H1 (cell line): Measurements from ENCODE around the gene HACE1. TPM values are rescaled to one million over a fixed set of nuclear protein-coding genes. Genes with fewer than 3 reads are reported as not detected.

Source experiments
- CTCF ChIA-PET: fragments of 300-600 bp; sonication (Branson Sonifier 250); formaldehyde crosslinking; loops from one replicate; lab custom pipeline; 2021; ENCODE audit not compliant: partially characterized antibody; lab: Charles Lee
- POLR2A ChIA-PET: fragments of 300-600 bp; sonication (Branson Sonifier 250); formaldehyde crosslinking; loops from one replicate; lab custom pipeline; 2021; ENCODE audit warnings: inconsistent platforms; ENCODE audit not compliant: partially characterized antibody; lab: Charles Lee
- DNase-seq, 2 experiments: peaks; one replicate each; pipeline versions ENCODE4 v3.0.0 to v3.0.0-alpha.2; 2010 to 2022; ENCODE audit warnings: low spot score in 2 of 2, low read depth in 1 of 2, mixed read lengths in 1 of 2
- FAIRE-seq: peaks from 2 replicates; lab custom pipeline; 2011; peaks lifted over from hg19 to GRCh38; lab: Jason Lieb, UNC
- H2AFZ ChIP-seq: 2 replicates; pipeline ENCODE4 v1.8.1; 2012; ENCODE audit warnings: low read length, inconsistent platforms
- H2AK5ac ChIP-seq: 2 replicates; pipeline ENCODE4 v1.6.1; 2013; ENCODE audit warnings: low read depth, low read length
- H2BK120ac ChIP-seq: replicated peaks from 2 replicates; pipeline ENCODE3; 2013; ENCODE audit warnings: low read depth, low read length, inconsistent platforms
- H2BK12ac ChIP-seq: 2 replicates; pipeline ENCODE4 v1.6.1; 2013; ENCODE audit warnings: low read depth, low read length
- H2BK15ac ChIP-seq: 2 replicates; pipeline ENCODE4 v1.6.1; 2013; ENCODE audit warnings: low read length
- H2BK20ac ChIP-seq: 2 replicates; pipeline ENCODE4 v1.6.1; 2013; ENCODE audit warnings: low read length
- H2BK5ac ChIP-seq: 2 replicates; pipeline ENCODE4 v1.6.1; 2013; ENCODE audit warnings: low read depth, low read length
- H3K14ac ChIP-seq: 2 replicates; pipeline ENCODE4 v1.6.1; 2013; ENCODE audit warnings: inconsistent platforms; ENCODE audit not compliant: insufficient read length
- H3K18ac ChIP-seq: 2 replicates; pipeline ENCODE4 v1.6.1; 2013; ENCODE audit warnings: low read length; ENCODE audit errors: extremely low read depth
- H3K23ac ChIP-seq: 2 replicates; pipeline ENCODE4 v1.6.1; 2013; ENCODE audit warnings: inconsistent platforms; ENCODE audit not compliant: insufficient read length
- H3K23me2 ChIP-seq: 2 replicates; pipeline ENCODE4 v1.6.1; 2013; ENCODE audit warnings: low read depth, low read length
- H3K27ac ChIP-seq: 2 replicates; pipeline ENCODE4 v1.6.1; 2011; ENCODE audit warnings: low read depth, low read length, inconsistent platforms
- H3K27me3 ChIP-seq, 4 experiments: replicated peaks in 1 of 4; 1 replicate in 1 of 4; 2 replicates in 3 of 4; pipeline versions ENCODE4 v1.6.1 to v1.8.1; 2011 to 2013; ENCODE audit warnings: low read length in 3 of 4, mild to moderate bottlenecking in 3 of 4, inconsistent platforms in 2 of 4, mixed read lengths in 2 of 4, moderate library complexity in 1 of 4; ENCODE audit not compliant: control insufficient read depth in 3 of 4, insufficient read depth in 3 of 4; ENCODE audit errors: extremely low read depth in 1 of 4
- H3K36me3 ChIP-seq, 4 experiments: 2 replicates each; pipeline versions ENCODE4 v1.6.1 to v1.8.1; 2011 to 2013; ENCODE audit warnings: mild to moderate bottlenecking in 4 of 4, low read length in 3 of 4, moderate library complexity in 2 of 4, control low read depth in 1 of 4, inconsistent platforms in 1 of 4; ENCODE audit not compliant: insufficient read depth in 4 of 4, control insufficient read depth in 2 of 4
- H3K4ac ChIP-seq: replicated peaks from 2 replicates; pipeline ENCODE3; 2013; ENCODE audit warnings: low read length, low read depth, mixed read lengths, inconsistent platforms; ENCODE audit not compliant: insufficient read length
- H3K4me1 ChIP-seq, 4 experiments: replicated peaks in 1 of 4; 1 replicate in 1 of 4; 2 replicates in 3 of 4; pipeline versions ENCODE4 v1.6.1 to v1.8.1; 2011 to 2013; ENCODE audit warnings: low read length in 3 of 4, inconsistent platforms in 2 of 4, mixed read lengths in 1 of 4; ENCODE audit not compliant: insufficient read depth in 4 of 4, control insufficient read depth in 3 of 4
- H3K4me2 ChIP-seq, 2 experiments: 2 replicates each; pipeline versions ENCODE4 v1.6.1 to v1.8.1; 2011 to 2013; ENCODE audit warnings: low read depth in 2 of 2, low read length in 2 of 2, control low read depth in 1 of 2, inconsistent platforms in 1 of 2, mild to moderate bottlenecking in 1 of 2; ENCODE audit not compliant: insufficient read depth in 1 of 2
- H3K4me3 ChIP-seq, 4 experiments: fragments of 200-600, 300-600 bp in 1 of 4; sonication (generic), shearing (Covaris generic), sonication (Bioruptor Twin) in 1 of 4; 2 replicates each; pipeline versions ENCODE4 v1.5.1 to v1.8.1; 2011 to 2016; ENCODE audit warnings: low read length in 4 of 4, low read depth in 3 of 4, control low read depth in 2 of 4, inconsistent platforms in 2 of 4, mild to moderate bottlenecking in 2 of 4, mixed read lengths in 1 of 4, moderate library complexity in 1 of 4; ENCODE audit not compliant: insufficient read depth in 2 of 4; ENCODE audit errors: extremely low read depth in 1 of 4
- H3K56ac ChIP-seq: replicated peaks from 2 replicates; pipeline ENCODE3; 2013; ENCODE audit warnings: low read depth, mild to moderate bottlenecking, mixed read lengths, low read length, inconsistent platforms; ENCODE audit not compliant: insufficient read length
- H3K79me1 ChIP-seq: 2 replicates; pipeline ENCODE4 v1.6.1; 2013; ENCODE audit warnings: low read depth, low read length, control low read depth
- H3K79me2 ChIP-seq, 2 experiments: 2 replicates each; pipeline versions ENCODE4 v1.6.1 to v1.8.1; 2012 to 2013; ENCODE audit warnings: low read length in 2 of 2, mild to moderate bottlenecking in 2 of 2, inconsistent platforms in 1 of 2; ENCODE audit not compliant: insufficient read depth in 2 of 2, control insufficient read depth in 1 of 2
- H3K9ac ChIP-seq, 4 experiments: replicated peaks in 1 of 4; 1 replicate in 1 of 4; 2 replicates in 3 of 4; pipeline versions ENCODE4 v1.6.1 to v1.8.1; 2011 to 2013; ENCODE audit warnings: low read depth in 3 of 4, low read length in 3 of 4, control low read depth in 2 of 4, mild to moderate bottlenecking in 2 of 4, moderate library complexity in 2 of 4, inconsistent platforms in 1 of 4; ENCODE audit errors: extremely low read depth in 1 of 4
- H3K9me3 ChIP-seq, 2 experiments: 2 replicates each; pipeline versions ENCODE4 v1.6.1 to v1.8.1; 2012 to 2013; ENCODE audit warnings: mild to moderate bottlenecking in 2 of 2, moderate library complexity in 2 of 2, control low read depth in 1 of 2, inconsistent platforms in 1 of 2, low read depth in 1 of 2, low read length in 1 of 2, mixed read lengths in 1 of 2; ENCODE audit not compliant: insufficient read depth in 2 of 2
- H4K20me1 ChIP-seq, 2 experiments: replicated peaks in 1 of 2; 2 replicates each; pipeline versions ENCODE3 to v1.8.1; 2011 to 2013; ENCODE audit warnings: inconsistent platforms in 2 of 2, low read length in 2 of 2, mild to moderate bottlenecking in 1 of 2; ENCODE audit not compliant: insufficient read depth in 2 of 2, control insufficient read depth in 1 of 2
- H4K5ac ChIP-seq: 2 replicates; pipeline ENCODE4 v1.6.1; 2013; ENCODE audit warnings: low read length, low read depth, mixed read lengths, inconsistent platforms; ENCODE audit not compliant: insufficient read length
- H4K8ac ChIP-seq: 2 replicates; pipeline ENCODE4 v1.8.0; 2013; ENCODE audit warnings: mild to moderate bottlenecking, moderate library complexity, low read length, inconsistent platforms; ENCODE audit not compliant: insufficient read depth; ENCODE audit errors: extremely low read depth
- H4K91ac ChIP-seq: replicated peaks from 2 replicates; pipeline ENCODE3; 2013; ENCODE audit warnings: low read length, mixed read lengths, inconsistent platforms; ENCODE audit not compliant: insufficient read length
- WGBS, 2 experiments: shearing (Covaris generic) in 1 of 2; methylation state at CpG; one replicate each; pipeline versions ENCODE4 v1.1.6 to v1.1.7; 2013 to 2015; ENCODE audit warnings: low lambda C conversion rate in 2 of 2, mixed read lengths in 2 of 2, inconsistent platforms in 1 of 2, low coverage in 1 of 2, missing lambda C conversion rate in 1 of 2; ENCODE audit not compliant: insufficient replicate concordance in 2 of 2, insufficient coverage in 1 of 2, insufficient read length in 1 of 2; ENCODE audit errors: extremely low coverage in 1 of 2, missing lambda C conversion rate in 1 of 2; 5-methylcytosine and 5-hydroxymethylcytosine counted together
- polyA plus RNA-seq, 7 experiments: library from polyadenylated mRNA; depleted of rRNA in 3 of 7; stranded (reverse) in 5 of 7; unstranded in 2 of 7; fragments of >200 nt in 5 of 7; fragments of 200-250 nt in 2 of 7; gene quantifications; 1 replicate in 5 of 7; 2 replicates in 1 of 7; 4 replicates in 1 of 7; pipeline versions ENCODE4 v1.2.1 to v1.2.3, GENCODE V29; 2011 to 2013; ENCODE audit warnings: missing spikeins in 2 of 7, mixed read lengths in 2 of 7
- total RNA-seq: library from RNA; stranded (reverse); fragmentation: NEBNext Ultra II Directional; extraction: Animal tissue kit (Norgen Biotek cat#: 25700); gene quantifications from 2 replicates; pipeline ENCODE4 v1.2.1, GENCODE V29; 2021

Gene HACE1
- total and polyA plus RNA-seq, 2 of the 8 experiments (the other 6 are each of a cell fraction or from before 2014, with no cell fraction given), result 7.1 to 21.3 TPM

- Histone ChIP-seq H3K27ac (no peak overlapping the region), H3K36me3 (peaks cover 0 to 4% (median 0%) of the 10 kb centered on the region in 4 experiments; a peak in 1 of 8 replicates), H3K9me3 (peaks cover 6 to 14% of the 10 kb centered on the region in 2 experiments; a peak in 3 of 4 replicates), H3K56ac (no peak overlapping the region), H4K5ac (no peak overlapping the region), H2AK5ac (no peak overlapping the region), H3K4me3 (no peak overlapping the region), H3K27me3 (no peaks in the 10 kb centered on the region), H4K8ac (no peak overlapping the region), H2BK120ac (no peak overlapping the region), H3K79me2 (no peaks in the 10 kb centered on the region), H4K20me1 (no peaks in the 10 kb centered on the region), H3K4ac (no peak overlapping the region), H3K18ac (no peak overlapping the region), H3K79me1 (no peaks in the 10 kb centered on the region), H2BK12ac (no peak overlapping the region), H3K9ac (no peak overlapping the region), H4K91ac (no peak overlapping the region), H2AFZ (no peak overlapping the region), H2BK20ac (no peak overlapping the region), H3K14ac (no peak overlapping the region), H3K4me2 (no peak overlapping the region), H3K23me2 (no peaks in the 10 kb centered on the region), H3K23ac (no peak overlapping the region), H3K4me1 (no peaks in the 10 kb centered on the region), H2BK15ac (no peak overlapping the region), H2BK5ac (no peak overlapping the region)
- 92% methylated on average over 3 of the region's 3 CpGs; no CpG with 5 or more reads in 1 of the 2 experiments for whole genome bisulfite sequencing, 2 experiments
- POLR2A ChIA-PET, result no interaction called here
- DNase-seq, result no peak
- no peak for FAIRE-seq
- CTCF ChIA-PET, result no interaction called here
Observed at GRCh38 chr6:104888066-104888465, 28.3 kb upstream of the HACE1 start.
